Liver (tissue), 9 donors: Measurements from ENCODE around the gene FOXA3. TPM values are rescaled to one million over a fixed set of nuclear protein-coding genes. Genes with fewer than 3 reads are reported as not detected.

Source experiments
- DNase-seq: peaks from one replicate; pipeline ENCODE4 v3.0.0-alpha.2; 2017; ENCODE audit warnings: low spot score
- H3K27ac ChIP-seq, 2 donors: one replicate each; pipeline ENCODE4 v1.7.0; 2013; ENCODE audit warnings: inconsistent platforms in 2 of 2, low read length in 2 of 2, control low read depth in 1 of 2, low read depth in 1 of 2, mild to moderate bottlenecking in 1 of 2
- H3K27me3 ChIP-seq, 4 donors: one replicate each; pipeline versions ENCODE4 v1.6.1 to v1.7.0; 2013; ENCODE audit warnings: low read length in 3 of 4, inconsistent platforms in 1 of 4, mild to moderate bottlenecking in 1 of 4, moderate library complexity in 1 of 4; ENCODE audit not compliant: control insufficient read depth in 4 of 4, insufficient read depth in 4 of 4
- H3K36me3 ChIP-seq, 4 donors: one replicate each; pipeline versions ENCODE4 v1.6.1 to v1.7.0; 2013; ENCODE audit warnings: low read length in 3 of 4, mild to moderate bottlenecking in 3 of 4, low read depth in 1 of 4, moderate library complexity in 1 of 4; ENCODE audit not compliant: control insufficient read depth in 4 of 4, insufficient read depth in 3 of 4
- H3K4me1 ChIP-seq, 4 donors: one replicate each; pipeline versions ENCODE4 v1.6.1 to v1.7.0; 2013; ENCODE audit warnings: low read length in 3 of 4, mild to moderate bottlenecking in 3 of 4, moderate library complexity in 1 of 4; ENCODE audit not compliant: control insufficient read depth in 4 of 4, insufficient read depth in 4 of 4
- H3K4me3 ChIP-seq, 3 donors: one replicate each; pipeline versions ENCODE4 v1.6.1 to v1.7.0; 2013; ENCODE audit warnings: low read length in 3 of 3, control low read depth in 1 of 3, low read depth in 1 of 3, mild to moderate bottlenecking in 1 of 3
- H3K9ac ChIP-seq, 2 donors: one replicate each; pipeline ENCODE4 v1.7.0; 2013; ENCODE audit warnings: low read length in 2 of 2, mild to moderate bottlenecking in 2 of 2, moderate library complexity in 2 of 2, control low read depth in 1 of 2, low read depth in 1 of 2
- H3K9me3 ChIP-seq, 4 donors: one replicate each; pipeline versions ENCODE4 v1.6.1 to v1.7.0; 2013; ENCODE audit warnings: low read length in 3 of 4; ENCODE audit not compliant: control insufficient read depth in 4 of 4
- FOXA2 ChIP-seq: IDR thresholded peaks from 2 replicates; pipeline ENCODE4 v1.6.1; 2016; ENCODE audit warnings: antibody characterized with exemption
- GABPA ChIP-seq, 2 donors: IDR thresholded peaks in 1 of 2; conservative IDR thresholded peaks in 1 of 2; 2 replicates each; pipeline ENCODE4 v1.6.1; 2016; ENCODE audit warnings: antibody characterized with exemption in 2 of 2, mild to moderate bottlenecking in 1 of 2, moderate library complexity in 1 of 2
- JUND ChIP-seq, 2 donors: IDR thresholded peaks; 2 replicates each; pipeline ENCODE4 v1.6.1; 2016; ENCODE audit warnings: antibody characterized with exemption in 2 of 2
- RXRA ChIP-seq, 2 donors: IDR thresholded peaks; 2 replicates each; pipeline ENCODE4 v1.6.1; 2017 to 2018; ENCODE audit warnings: antibody characterized with exemption in 2 of 2, mild to moderate bottlenecking in 1 of 2
- whole genome bisulfite sequencing: extraction: QIAGEN DNeasy Blood & Tissue Kit; methylation state at CpG from one replicate; pipeline ENCODE4 v1.1.7; 2013; 5-methylcytosine and 5-hydroxymethylcytosine counted together
- polyA plus RNA-seq, 2 donors: library from polyadenylated mRNA; stranded (reverse) in 1 of 2; unstranded in 1 of 2; fragments of 200-250 nt in 1 of 2; fragments of >200 nt in 1 of 2; fragmentation: Nextera tagmentation in 1 of 2; extraction: Ambion mirVana in 1 of 2; gene quantifications; one replicate each; pipeline versions ENCODE4 v1.2.1 to v1.2.3, GENCODE V29; 2013 to 2015
- total RNA-seq, 2 donors: library from RNA; depleted of rRNA; stranded (reverse); fragments of >200 nt; gene quantifications; one replicate each; pipeline ENCODE4 v1.2.3, GENCODE V29; 2014
- donor health status: healthy.
- donor health status: healthy.
- donor health status: healthy.
- donor health status: healthy.
- donor health status: healthy.

Gene FOXA3
- total and polyA plus RNA-seq, 4 donors, result 11.5 to 37.1 (median 21.6) TPM

DNA sequence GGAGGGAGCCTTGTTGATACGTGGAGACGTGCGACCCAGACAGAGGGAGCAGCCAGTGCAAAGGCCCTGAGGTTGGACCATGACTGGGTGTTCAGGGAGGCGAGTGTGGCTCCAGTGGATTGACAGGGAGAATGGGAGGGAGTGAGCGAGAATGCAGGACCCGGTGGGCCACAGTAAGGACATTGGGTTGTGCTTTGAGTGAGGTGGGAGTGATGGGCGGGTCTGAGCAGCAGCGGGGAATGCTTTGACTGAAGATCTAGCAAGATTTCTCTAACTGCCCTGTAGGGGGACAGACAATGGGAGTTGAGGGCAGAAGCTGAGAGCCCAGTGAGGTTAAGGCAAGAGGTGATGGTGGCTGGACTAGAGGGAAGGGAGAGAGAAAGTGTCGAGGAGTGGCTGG lies 58.2 kb downstream of the FOXA3 start:
- Histone ChIP-seq H3K4me1 (no peaks in the 10 kb centered on the region), H3K4me3 (no peak overlapping the region), H3K9me3 (no peaks in the 10 kb centered on the region), H3K27ac (no peak overlapping the region), H3K36me3 (no peaks in the 10 kb centered on the region), H3K27me3 (no peaks in the 10 kb centered on the region), H3K9ac (no peak overlapping the region)
- TF ChIP-seq GABPA (IDR thresholded peaks at IDR 0.05 in 1 of 2, conservative IDR thresholded peaks at IDR 0.05 in 1 of 2), result no peak
- no peak for TF ChIP-seq FOXA2
- TF ChIP-seq JUND (IDR thresholded peaks at IDR 0.05), result no peak
- TF ChIP-seq RXRA (IDR thresholded peaks at IDR 0.05), result no peak
- DNase-seq, result no peak
- WGBS, result 69% methylated on average over 9 of the region's 9 CpGs

Other genes with a start within 250 kb of the FOXA3 start
- 1 to 10 TPM; 8.5 to 9.5 TPM for gene EML2, start 224.9 kb upstream of the FOXA3 start, total RNA-seq
- 10 to 100 TPM in 1 of 2 donors, 1 to 10 TPM in 1; 1.1 to 10.4 TPM for gene EML2, start 224.9 kb upstream of the FOXA3 start, polyA plus RNA-seq
- gene GIPR, start 196.1 kb upstream of the FOXA3 start, total RNA-seq, result under 1 TPM; 0.05 to 0.50 TPM
- gene GIPR, start 196.1 kb upstream of the FOXA3 start, polyA plus RNA-seq, result under 1 TPM; 0.06 to 0.08 TPM
- 10 to 100 TPM; 38.6 to 71.9 TPM for gene SNRPD2, start 172.4 kb upstream of the FOXA3 start, total RNA-seq
- gene SNRPD2, start 172.4 kb upstream of the FOXA3 start, polyA plus RNA-seq, result 100 to 1,000 TPM; 109 to 175 TPM
- 1 to 10 TPM; 3.7 to 6.1 TPM for gene QPCTL, start 171.7 kb upstream of the FOXA3 start, total RNA-seq
- 1 to 10 TPM; 2.9 to 4.5 TPM for gene QPCTL, start 171.7 kb upstream of the FOXA3 start, polyA plus RNA-seq
- 1 to 10 TPM; 2.9 to 4.2 TPM for gene FBXO46, start 133.4 kb upstream of the FOXA3 start, total RNA-seq
- 1 to 10 TPM; 1.2 to 4.5 TPM for gene FBXO46, start 133.4 kb upstream of the FOXA3 start, polyA plus RNA-seq
- not detected for gene MEIOSIN, start 130.9 kb upstream of the FOXA3 start, total RNA-seq
- not detected for gene MEIOSIN, start 130.9 kb upstream of the FOXA3 start, polyA plus RNA-seq
- gene SIX5, start 95.1 kb upstream of the FOXA3 start, total RNA-seq, result 1 to 10 TPM; 2.7 to 5.0 TPM
- gene SIX5, start 95.1 kb upstream of the FOXA3 start, polyA plus RNA-seq, result 1 to 10 TPM; 3.7 to 9.9 TPM
- gene DMPK, start 81.8 kb upstream of the FOXA3 start, total RNA-seq, result 10 to 100 TPM in 1 of 2 donors, 1 to 10 TPM in 1; 6.4 to 12.5 TPM
- gene DMPK, start 81.8 kb upstream of the FOXA3 start, polyA plus RNA-seq, result 1 to 10 TPM; 1.8 to 5.9 TPM
- 10 to 100 TPM; 11.3 to 14.6 TPM for gene DMWD, start 71.5 kb upstream of the FOXA3 start, total RNA-seq
- 1 to 10 TPM; 3.7 to 6.5 TPM for gene DMWD, start 71.5 kb upstream of the FOXA3 start, polyA plus RNA-seq
- under 1 TPM in 1 of 2 donors, not detected in 1; 0.08 TPM for gene RSPH6A, start 49.0 kb upstream of the FOXA3 start, total RNA-seq
- not detected for gene RSPH6A, start 49.0 kb upstream of the FOXA3 start, polyA plus RNA-seq
- 10 to 100 TPM; 22.2 to 26.1 TPM for gene SYMPK, start 1.2 kb upstream of the FOXA3 start, total RNA-seq
- gene SYMPK, start 1.2 kb upstream of the FOXA3 start, polyA plus RNA-seq, result 10 to 100 TPM in 1 of 2 donors, 1 to 10 TPM in 1; 5.5 to 26.0 TPM
- gene IRF2BP1, start 21.8 kb downstream of the FOXA3 start, total RNA-seq, result 10 to 100 TPM; 16.5 to 16.8 TPM
- 10 to 100 TPM in 1 of 2 donors, 1 to 10 TPM in 1; 4.9 to 16.3 TPM for gene IRF2BP1, start 21.8 kb downstream of the FOXA3 start, polyA plus RNA-seq
- 1 to 10 TPM in 1 of 2 donors, under 1 TPM in 1; 0.70 to 1.8 TPM for gene MYPOP, start 38.3 kb downstream of the FOXA3 start, total RNA-seq
- 1 to 10 TPM in 1 of 2 donors, under 1 TPM in 1; 0.90 to 3.0 TPM for gene MYPOP, start 38.3 kb downstream of the FOXA3 start, polyA plus RNA-seq
- gene NANOS2, start 50.5 kb downstream of the FOXA3 start, total RNA-seq, result not detected
- not detected for gene NANOS2, start 50.5 kb downstream of the FOXA3 start, polyA plus RNA-seq
- gene NOVA2, start 109.5 kb downstream of the FOXA3 start, total RNA-seq, result 1 to 10 TPM in 1 of 2 donors, under 1 TPM in 1; 0.47 to 1.6 TPM
- under 1 TPM; 0.31 to 0.37 TPM for gene NOVA2, start 109.5 kb downstream of the FOXA3 start, polyA plus RNA-seq
- gene CCDC61, start 131.1 kb downstream of the FOXA3 start, total RNA-seq, result 1 to 10 TPM; 2.6 to 3.1 TPM
- 1 to 10 TPM; 1.7 to 6.3 TPM for gene CCDC61, start 131.1 kb downstream of the FOXA3 start, polyA plus RNA-seq
- 10 to 100 TPM in 1 of 2 donors, under 1 TPM in 1; 0.25 to 13.9 TPM for gene PGLYRP1, start 158.7 kb downstream of the FOXA3 start, total RNA-seq
- 1 to 10 TPM in 1 of 2 donors, under 1 TPM in 1; 0.31 to 1.2 TPM for gene PGLYRP1, start 158.7 kb downstream of the FOXA3 start, polyA plus RNA-seq
- gene IGFL4, start 176.7 kb downstream of the FOXA3 start, total RNA-seq, result not detected
- not detected for gene IGFL4, start 176.7 kb downstream of the FOXA3 start, polyA plus RNA-seq